Measurements from ENCODE around the gene ARID5A. TPM values are rescaled to one million over a fixed set of nuclear protein-coding genes. Genes with fewer than 3 reads are reported as not detected.
A peak's percentile ranks its signal among the peaks of the same experiment; 100 is the strongest.

ARID5A gene
- polyA plus RNA-seq, 3 donors: 27.8 to 38.8 (median 37.7) TPM

DNA sequence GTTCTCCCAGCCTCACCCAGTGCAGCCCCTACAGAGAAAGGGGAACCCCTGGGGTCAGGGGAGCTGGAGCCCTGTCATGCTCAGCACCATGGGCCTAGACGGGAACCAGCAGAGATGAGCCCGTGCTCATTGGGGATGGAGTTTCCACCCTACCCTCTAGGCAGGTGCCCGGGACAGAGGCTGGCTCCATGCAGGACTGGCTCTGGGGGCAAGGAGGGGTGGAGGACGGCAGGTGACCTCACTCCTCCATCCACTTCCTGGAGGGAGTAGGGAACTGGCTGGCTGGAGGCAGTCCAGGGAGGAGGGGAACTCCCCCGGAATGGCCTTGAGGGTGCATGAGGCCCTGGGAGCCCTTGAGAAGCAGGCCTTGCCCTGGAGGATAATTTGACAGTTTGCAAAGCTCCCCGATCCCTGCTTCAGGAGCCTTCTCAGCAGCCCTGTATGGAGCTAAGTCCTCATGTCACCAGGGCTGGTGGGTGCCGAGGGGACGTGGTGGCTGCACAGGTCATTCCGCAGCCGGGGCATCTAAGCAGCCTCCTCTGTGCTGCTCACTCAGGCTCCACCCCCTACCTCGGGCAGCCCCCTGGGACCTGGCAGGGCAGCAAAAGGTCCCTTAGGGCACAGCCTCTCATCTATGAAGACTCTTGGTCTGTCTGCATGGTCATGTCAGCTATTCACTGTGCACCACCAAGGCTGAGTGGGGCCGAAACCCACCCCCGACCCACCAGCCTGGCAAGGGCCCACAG is 33.5 kb upstream of the ARID5A start:
- Histone ChIP-seq H3K27me3 (ENCODE audit: control insufficient read depth in 2 of 2, insufficient read depth in 2 of 2, low read length in 2 of 2) (no peaks in the 10 kb centered on the region), H3K4me3 (replicated peaks in 1 of 3; ENCODE audit: low read depth in 2 of 3, low read length in 3 of 3) (no peak overlapping the region), H3K27ac (ENCODE audit: low read depth in 1 of 2, low read length in 2 of 2) (no peak overlapping the region), H3K4me2 (replicated peaks; ENCODE audit: extremely low read depth, low read length, poor library complexity, severe bottlenecking) (no peak overlapping the region), H3K4me1 (ENCODE audit: control insufficient read depth in 1 of 2, insufficient read depth in 2 of 2, low read length in 2 of 2) (peaks cover 5 to 14% of the 10 kb centered on the region in 2 donors), H3K79me2 (ENCODE audit: insufficient read depth, low read length) (no peaks in the 10 kb centered on the region), H4K20me1 (ENCODE audit: insufficient read depth, low read length) (no peaks in the 10 kb centered on the region), H3K36me3 (replicated peaks in 1 of 2; ENCODE audit: control insufficient read depth in 1 of 2, insufficient read depth in 2 of 2, low read length in 2 of 2) (no peaks in the 10 kb centered on the region), H2AFZ (ENCODE audit: insufficient read depth, low read depth, low read length, poor library complexity, severe bottlenecking) (no peak overlapping the region), H3K9me3 (replicated peaks in 1 of 2; ENCODE audit: control insufficient read depth in 1 of 2, insufficient read depth in 1 of 2, low read length in 2 of 2) (no peaks in the 10 kb centered on the region), H3K9ac (ENCODE audit: insufficient read depth, low read length, poor library complexity, severe bottlenecking) (no peak overlapping the region)
- H3K36me3 Mint-ChIP-seq: no peaks in the 10 kb centered on the region
- peaks cover 0 to 6% (median 0%) of the 10 kb centered on the region in 7 donors for H3K9me3 Mint-ChIP-seq
- no peak for TF ChIP-seq CTCF (IDR thresholded peaks at IDR 0.05)
- WGBS (ENCODE audit: insufficient coverage): 84% methylated on average over 7 of the region's 13 CpGs
- DNase-seq: peak in 1 of 3 donors; percentile 30
- no peak overlapping the region for H3K4me3 Mint-ChIP-seq
- peak overlapping the region in 1 of 7 donors; percentile 59 for H3K27ac Mint-ChIP-seq
- intact Hi-C loops (cut with micrococcal nuclease): no loop called here
- H3K27me3 Mint-ChIP-seq (ENCODE audit: low read depth in 3 of 3): peaks cover 3 to 20% (median 14%) of the 10 kb centered on the region in 3 donors
- peaks cover 11% of the 10 kb centered on the region for H3K4me1 Mint-ChIP-seq

DNA sequence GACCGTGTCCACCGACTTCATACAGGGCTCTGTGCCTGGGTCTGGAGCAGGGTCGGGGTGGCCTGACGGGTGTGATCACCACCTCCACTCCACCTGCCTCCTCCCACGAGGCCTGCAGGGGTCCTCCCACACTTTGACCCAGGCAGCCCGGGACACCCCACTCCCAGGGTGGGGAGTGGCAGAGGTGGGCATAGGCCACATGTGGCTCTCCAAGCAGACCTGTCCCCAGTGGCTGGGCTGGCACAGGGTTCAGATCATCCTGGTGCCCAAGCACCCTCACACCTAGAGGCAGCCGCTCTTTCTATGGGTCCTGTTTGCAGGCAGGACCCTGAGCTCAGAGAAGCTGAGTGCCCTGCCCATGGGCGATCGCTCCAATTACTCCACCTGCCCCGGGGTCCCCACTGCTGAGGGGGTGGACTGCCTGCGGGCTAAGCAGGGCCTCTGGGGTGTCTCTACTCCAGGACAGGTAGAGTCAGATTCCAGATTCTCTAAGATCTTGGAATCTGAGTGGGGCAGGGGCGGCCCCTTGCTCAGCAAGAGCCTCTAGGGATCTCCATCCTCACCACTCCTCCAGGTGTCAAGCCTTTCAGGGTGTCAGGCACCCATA is 32.8 kb upstream of the ARID5A start:
- no peak overlapping the region for H3K9ac ChIP-seq (ENCODE audit: insufficient read depth, low read length, poor library complexity, severe bottlenecking)
- Mint-ChIP-seq H3K27me3 (ENCODE audit: low read depth in 3 of 3) (peaks cover 3 to 21% (median 14%) of the 10 kb centered on the region in 3 donors), H3K4me3 (no peak overlapping the region), H3K36me3 (no peaks in the 10 kb centered on the region), H3K4me1 (peaks cover 11% of the 10 kb centered on the region), H3K27ac (no peak overlapping the region), H3K9me3 (peaks cover 0 to 6% (median 0%) of the 10 kb centered on the region in 7 donors)
- H4K20me1 ChIP-seq (ENCODE audit: insufficient read depth, low read length): no peaks in the 10 kb centered on the region
- H3K4me3 ChIP-seq (replicated peaks in 1 of 3; ENCODE audit: low read depth in 2 of 3, low read length in 3 of 3): no peak overlapping the region
- peaks cover 10 to 18% of the 10 kb centered on the region in 2 donors for H3K4me1 ChIP-seq (ENCODE audit: control insufficient read depth in 1 of 2, insufficient read depth in 2 of 2, low read length in 2 of 2)
- H3K36me3 ChIP-seq (replicated peaks in 1 of 2; ENCODE audit: control insufficient read depth in 1 of 2, insufficient read depth in 2 of 2, low read length in 2 of 2): no peaks in the 10 kb centered on the region
- no peak overlapping the region for H3K4me2 ChIP-seq (replicated peaks; ENCODE audit: extremely low read depth, low read length, poor library complexity, severe bottlenecking)
- intact Hi-C loops (cut with micrococcal nuclease): no loop called here
- no peak overlapping the region for H2AFZ ChIP-seq (ENCODE audit: insufficient read depth, low read depth, low read length, poor library complexity, severe bottlenecking)
- 97% methylated on average over 6 of the region's 12 CpGs for WGBS (ENCODE audit: insufficient coverage)
- H3K27me3 ChIP-seq (ENCODE audit: control insufficient read depth in 2 of 2, insufficient read depth in 2 of 2, low read length in 2 of 2): no peaks in the 10 kb centered on the region
- H3K9me3 ChIP-seq (replicated peaks in 1 of 2; ENCODE audit: control insufficient read depth in 1 of 2, insufficient read depth in 1 of 2, low read length in 2 of 2): no peaks in the 10 kb centered on the region
- TF ChIP-seq CTCF (IDR thresholded peaks at IDR 0.05): no peak
- H3K79me2 ChIP-seq (ENCODE audit: insufficient read depth, low read length): no peaks in the 10 kb centered on the region
- DNase-seq: no peak
- no peak overlapping the region for H3K27ac ChIP-seq (ENCODE audit: low read depth in 1 of 2, low read length in 2 of 2)
